Neural crest cell (in vitro differentiated cells): ENCODE data around the gene ARHGAP18. TPM values are rescaled to one million over a fixed set of nuclear protein-coding genes. Genes with fewer than 3 reads are reported as not detected.

Source experiments
- DNase-seq: peaks from one replicate; pipeline ENCODE4 v3.0.0; 2021; ENCODE audit warnings: low read depth, mixed read lengths, low spot score
- H3K27ac Mint-ChIP-seq: one replicate; pipeline ENCODE4 v1.8.0; 2021; ENCODE audit warnings: mild to moderate bottlenecking, mixed read lengths; ENCODE audit not compliant: unreplicated experiment
- H3K27me3 Mint-ChIP-seq: 2 replicates; pipeline ENCODE4 v1.8.0; 2021; ENCODE audit warnings: low read depth, mild to moderate bottlenecking, mixed read lengths
- H3K36me3 Mint-ChIP-seq: 2 replicates; pipeline ENCODE4 v1.8.0; 2021; ENCODE audit warnings: low read depth, mild to moderate bottlenecking, mixed read lengths
- H3K4me1 Mint-ChIP-seq: 2 replicates; pipeline ENCODE4 v1.8.0; 2021; ENCODE audit warnings: mixed read lengths
- H3K4me3 Mint-ChIP-seq: one replicate; pipeline ENCODE4 v1.8.0; 2021; ENCODE audit warnings: mild to moderate bottlenecking, mixed read lengths
- H3K9me3 Mint-ChIP-seq: 2 replicates; pipeline ENCODE4 v1.8.0; 2021; ENCODE audit warnings: mixed read lengths
- CTCF ChIP-seq: fragments of 200-600 bp; sonication (generic); conservative IDR thresholded peaks from 2 replicates; pipeline ENCODE4 v1.5.0; 2021; ENCODE audit warnings: antibody characterized with exemption, mild to moderate bottlenecking
- total RNA-seq: library from RNA; stranded (reverse); gene quantifications from 2 replicates; pipeline ENCODE4 v1.2.1, GENCODE V29; 2021

Gene ARHGAP18
- total RNA-seq, 1 donor from 2014 or later = 3.4 TPM

GRCh38 chr6:129675669-129676472 lies 34.1 kb downstream of the ARHGAP18 start:
- Mint-ChIP-seq H3K4me3 (no peak overlapping the region), H3K9me3 (peaks cover 9% of the 10 kb centered on the region), H3K27me3 (no peaks in the 10 kb centered on the region), H3K4me1 (peaks cover 18% of the 10 kb centered on the region), H3K27ac (no peak overlapping the region), H3K36me3 (no peaks in the 10 kb centered on the region)
- no peak for TF ChIP-seq CTCF
- DNase-seq = no peak

- H3K9me3 Mint-ChIP-seq = peaks cover 7% of the 10 kb centered on the region
- H3K27ac Mint-ChIP-seq = no peak overlapping the region
- no peak for DNase-seq
- no peaks in the 10 kb centered on the region for H3K27me3 Mint-ChIP-seq
- TF ChIP-seq CTCF = no peak
- H3K4me3 Mint-ChIP-seq = no peak overlapping the region
- H3K36me3 Mint-ChIP-seq = no peaks in the 10 kb centered on the region
- peaks cover 14% of the 10 kb centered on the region for H3K4me1 Mint-ChIP-seq
Measured at GRCh38 chr6:129673748-129674147, 36.2 kb downstream of the ARHGAP18 start.

GRCh38 chr6:129672881-129673631 lies 36.9 kb downstream of the ARHGAP18 start:
- peaks cover 14% of the 10 kb centered on the region for H3K4me1 Mint-ChIP-seq

GRCh38 chr6:129672341-129672682 lies 37.7 kb downstream of the ARHGAP18 start:
- Mint-ChIP-seq H3K27ac (no peak overlapping the region), H3K4me1 (peaks cover 14% of the 10 kb centered on the region), H3K27me3 (no peaks in the 10 kb centered on the region), H3K4me3 (no peak overlapping the region), H3K36me3 (no peaks in the 10 kb centered on the region), H3K9me3 (peaks cover 7% of the 10 kb centered on the region)
- no peak for TF ChIP-seq CTCF
- DNase-seq = no peak

More at GRCh38 chr6:129672881-129673631, 36.9 kb downstream of the ARHGAP18 start:
- H3K27me3 Mint-ChIP-seq = no peaks in the 10 kb centered on the region
- no peaks in the 10 kb centered on the region for H3K36me3 Mint-ChIP-seq
- no peak overlapping the region for H3K4me3 Mint-ChIP-seq
- H3K27ac Mint-ChIP-seq = no peak overlapping the region
- peaks cover 7% of the 10 kb centered on the region for H3K9me3 Mint-ChIP-seq
- no peak for DNase-seq
- no peak for TF ChIP-seq CTCF

- no peaks in the 10 kb centered on the region for H3K27me3 Mint-ChIP-seq
- no peak overlapping the region for H3K4me3 Mint-ChIP-seq
- peaks cover 14% of the 10 kb centered on the region for H3K4me1 Mint-ChIP-seq
- H3K9me3 Mint-ChIP-seq = peaks cover 7% of the 10 kb centered on the region
- DNase-seq = no peak
- no peak for TF ChIP-seq CTCF
- no peak overlapping the region for H3K27ac Mint-ChIP-seq
- H3K36me3 Mint-ChIP-seq = no peaks in the 10 kb centered on the region
Measured at GRCh38 chr6:129671442-129672340, 38.3 kb downstream of the ARHGAP18 start.
